NK-92 treated with Interleukin-12 subunit alpha and Interleukin-12 subunit beta, amount 100 ng/mL, for 24 hours (cell line): ENCODE data around the gene PCAT7.
A peak's percentile ranks its signal among the peaks of the same experiment; 100 is the strongest.
"Not testable (repeated sequence)": the region's sequence is repeated elsewhere in the genome, so short reads cannot be mapped to it uniquely, and the experiment has no call there.

ENCODE experiments used
- DNase-seq: peaks from one replicate; lab custom pipeline; 2025; lab: John Stamatoyannopoulos, UW

The PCAT7 gene

GRCh38 chr9:94554439-94555331, at the start of gene PCAT7:
Gene PCAT7 (plus strand): TSS chr9:94555083.
- DNase-seq = peak; percentile 21

GRCh38 chr9:94506370-94506769, 48.5 kb upstream of the PCAT7 start:
- DNase-seq = not testable (repeated sequence)

GRCh38 chr9:94507531-94508258, 47.2 kb upstream of the PCAT7 start:
- DNase-seq = no peak

DNA sequence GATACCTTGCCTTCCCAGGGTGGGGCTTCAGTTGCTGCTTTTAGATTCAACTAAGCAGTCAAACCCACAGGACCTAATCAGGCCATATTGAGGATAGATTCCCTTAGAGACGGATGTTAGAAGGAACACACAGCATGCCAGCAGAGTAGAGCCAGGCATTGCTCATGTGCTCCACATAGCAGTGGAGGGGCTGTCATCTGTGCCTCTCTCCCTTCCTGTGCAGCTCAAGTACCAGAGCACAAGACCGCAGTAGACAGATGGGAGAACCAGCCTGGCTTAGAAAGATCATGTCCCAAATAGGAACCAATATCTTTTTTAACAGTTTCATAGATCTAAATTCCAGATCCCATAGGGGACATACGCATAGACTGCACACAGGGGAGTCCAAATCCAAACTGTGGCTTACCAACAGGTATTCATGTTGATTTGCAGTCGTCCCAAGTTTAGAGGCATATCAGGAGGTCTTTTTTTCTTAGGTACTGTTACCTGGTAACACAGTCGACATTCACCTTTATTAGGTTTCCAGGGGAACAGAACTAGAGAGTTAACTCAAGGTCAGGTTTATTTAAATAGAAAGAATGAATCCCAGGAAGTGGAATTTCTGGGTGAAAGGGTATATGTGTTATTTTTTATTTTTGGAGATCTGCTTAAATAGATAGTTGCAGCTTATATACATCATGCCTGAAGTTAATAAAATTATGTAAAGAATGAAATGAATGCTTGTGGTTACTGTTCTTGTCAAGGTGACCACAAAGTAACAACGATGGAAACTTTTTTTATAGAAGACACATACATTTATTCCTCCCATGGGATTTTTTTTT, 43.5 kb upstream of the PCAT7 start:
- no peak for DNase-seq

GRCh38 chr9:94511955-94512265, 43.0 kb upstream of the PCAT7 start:
- DNase-seq = no peak

DNA sequence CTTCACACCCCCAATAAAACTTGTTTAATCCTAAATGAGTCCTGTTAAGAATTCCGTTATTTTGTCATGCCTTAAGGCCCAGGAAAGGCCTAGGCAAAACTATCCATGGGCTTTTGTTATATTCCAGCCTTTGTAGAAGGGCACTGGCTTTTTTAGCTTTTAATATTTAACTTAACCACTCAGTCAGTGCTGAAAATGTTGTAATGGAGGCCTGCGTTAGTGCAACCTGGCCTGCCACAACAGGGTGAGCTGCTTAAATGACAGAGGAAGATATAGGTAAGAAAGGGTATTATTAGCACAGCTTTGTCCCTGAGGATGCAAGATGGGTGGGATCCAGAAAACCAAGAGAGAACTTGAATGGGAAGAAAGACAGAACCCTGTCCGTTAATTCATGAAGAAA, 40.2 kb upstream of the PCAT7 start:
- DNase-seq = no peak

- DNase-seq = no peak
Observed at GRCh38 chr9:94517254-94517653, 37.6 kb upstream of the PCAT7 start.

- no peak for DNase-seq
Observed at GRCh38 chr9:94525396-94526035, 29.4 kb upstream of the PCAT7 start.

DNA sequence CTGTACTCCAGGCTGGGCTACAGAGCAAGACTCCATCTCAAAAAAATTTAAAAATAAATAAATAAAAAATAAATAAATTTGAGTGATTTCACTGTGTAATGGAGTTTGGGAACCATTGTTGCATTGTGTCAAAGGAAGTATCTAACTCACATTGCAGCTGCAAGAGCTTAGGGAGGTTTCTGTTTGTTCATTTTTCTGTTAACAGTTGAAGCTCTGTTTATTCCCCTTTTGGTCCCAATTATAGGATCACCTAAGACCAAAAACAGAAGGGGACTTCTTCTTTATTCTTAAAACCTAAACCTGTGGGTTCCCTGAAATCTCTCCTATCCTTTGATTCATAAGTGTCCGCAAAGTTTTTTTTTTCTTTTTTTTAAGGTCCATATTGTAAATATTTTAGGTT, 28.6 kb upstream of the PCAT7 start:
- no peak for DNase-seq

GRCh38 chr9:94526951-94527350, 27.9 kb upstream of the PCAT7 start:
- no peak for DNase-seq

- DNase-seq = no peak
Observed at GRCh38 chr9:94528886-94529285, 26.0 kb upstream of the PCAT7 start.

DNA sequence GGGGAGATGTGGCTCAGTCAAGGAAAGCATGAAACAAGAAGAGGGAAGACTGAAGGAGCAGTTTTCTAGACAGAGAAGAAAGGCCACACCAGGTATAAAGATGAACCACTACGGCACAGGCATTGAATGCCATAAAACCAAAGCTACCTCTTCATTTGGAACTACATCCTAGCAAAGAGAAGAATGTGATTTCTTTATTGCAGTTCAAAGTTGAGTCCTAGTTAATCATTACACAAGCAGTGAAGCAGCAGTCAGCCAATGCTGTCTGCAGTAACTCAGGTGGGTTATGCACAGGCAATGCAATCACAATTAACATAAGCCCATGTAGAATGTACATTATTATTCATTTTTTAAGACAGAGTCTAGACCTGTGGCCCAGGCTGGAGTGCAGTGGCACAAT, 21.7 kb upstream of the PCAT7 start:
- DNase-seq = no peak

GRCh38 chr9:94533601-94534000, 21.3 kb upstream of the PCAT7 start:
- no peak for DNase-seq

DNA sequence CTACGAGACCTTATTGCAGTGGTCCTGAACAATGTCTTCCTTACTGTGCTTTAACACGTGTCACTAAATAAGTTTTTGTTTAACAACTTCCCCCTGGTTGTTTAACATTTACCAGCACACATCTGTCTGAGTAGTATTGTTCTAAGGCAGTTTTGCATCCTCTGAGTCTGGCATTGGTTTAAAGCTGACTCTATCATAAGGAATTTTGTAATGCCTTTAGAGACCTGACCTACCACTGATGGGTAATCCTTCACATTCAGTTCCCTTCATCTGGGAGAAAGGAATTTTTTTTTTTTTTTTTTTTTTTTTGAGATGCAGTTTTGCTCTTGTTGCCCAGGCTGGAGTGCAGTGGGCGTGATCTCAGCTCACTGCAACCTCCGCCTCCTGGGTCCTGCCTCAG, 20.0 kb upstream of the PCAT7 start:
- no peak for DNase-seq

DNA sequence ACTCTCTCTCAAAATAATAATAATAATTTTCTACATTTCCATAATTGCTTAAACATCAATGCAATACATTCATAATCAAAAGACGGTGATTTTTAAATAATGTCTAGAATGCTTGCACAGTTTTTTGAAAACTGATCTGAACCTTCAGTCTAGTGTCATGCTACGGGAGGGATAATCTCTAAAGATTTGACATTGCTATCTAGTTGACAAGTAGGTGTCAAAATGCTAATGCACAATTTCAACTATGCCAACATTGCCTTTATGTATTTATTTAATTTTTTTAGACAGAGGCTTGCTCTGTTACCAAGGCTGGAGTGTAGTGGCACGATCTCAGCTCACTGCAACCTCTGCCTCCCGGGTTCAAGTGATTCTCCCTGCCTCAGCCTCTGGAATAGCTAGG, 16.0 kb upstream of the PCAT7 start:
- DNase-seq = no peak

DNA sequence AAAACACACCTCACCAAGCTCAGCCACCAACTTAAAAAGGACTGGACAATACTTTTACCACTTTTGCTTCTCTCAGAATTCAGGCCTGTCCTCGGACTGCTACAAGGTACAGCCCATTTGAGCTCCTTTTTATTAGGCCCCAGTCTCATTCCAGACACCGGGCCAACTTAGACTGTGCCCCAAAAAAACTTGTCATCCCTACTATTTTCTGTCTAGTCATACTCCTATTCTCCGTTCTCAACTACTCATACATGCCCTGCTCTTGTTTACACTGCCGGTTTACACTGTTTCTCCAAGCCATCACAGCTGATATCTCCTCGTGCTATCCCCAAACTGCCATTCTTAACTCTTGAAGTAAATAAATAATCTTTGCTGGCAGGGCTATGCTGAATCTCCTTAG, 10.5 kb upstream of the PCAT7 start:
- DNase-seq = not testable (repeated sequence)

DNA sequence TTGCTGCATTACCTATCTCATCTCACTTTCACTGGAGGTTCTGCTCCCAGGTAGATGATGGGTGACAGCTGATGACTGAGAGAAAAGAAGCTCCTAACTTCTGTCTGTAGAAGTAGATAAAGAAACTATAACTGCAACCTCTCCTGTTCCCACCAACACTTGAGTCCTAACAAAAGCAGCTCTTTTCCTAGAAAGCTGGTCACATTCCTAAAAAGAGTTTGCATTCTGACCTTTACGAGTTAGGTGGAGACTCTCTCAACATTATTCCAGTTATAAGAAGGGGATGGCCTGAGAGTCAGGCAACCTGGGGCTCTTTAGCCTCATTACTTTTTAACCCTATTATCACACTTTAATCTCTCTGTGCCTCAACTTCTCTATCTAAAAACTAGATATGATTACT, 8.9 kb upstream of the PCAT7 start:
- DNase-seq = no peak

DNA sequence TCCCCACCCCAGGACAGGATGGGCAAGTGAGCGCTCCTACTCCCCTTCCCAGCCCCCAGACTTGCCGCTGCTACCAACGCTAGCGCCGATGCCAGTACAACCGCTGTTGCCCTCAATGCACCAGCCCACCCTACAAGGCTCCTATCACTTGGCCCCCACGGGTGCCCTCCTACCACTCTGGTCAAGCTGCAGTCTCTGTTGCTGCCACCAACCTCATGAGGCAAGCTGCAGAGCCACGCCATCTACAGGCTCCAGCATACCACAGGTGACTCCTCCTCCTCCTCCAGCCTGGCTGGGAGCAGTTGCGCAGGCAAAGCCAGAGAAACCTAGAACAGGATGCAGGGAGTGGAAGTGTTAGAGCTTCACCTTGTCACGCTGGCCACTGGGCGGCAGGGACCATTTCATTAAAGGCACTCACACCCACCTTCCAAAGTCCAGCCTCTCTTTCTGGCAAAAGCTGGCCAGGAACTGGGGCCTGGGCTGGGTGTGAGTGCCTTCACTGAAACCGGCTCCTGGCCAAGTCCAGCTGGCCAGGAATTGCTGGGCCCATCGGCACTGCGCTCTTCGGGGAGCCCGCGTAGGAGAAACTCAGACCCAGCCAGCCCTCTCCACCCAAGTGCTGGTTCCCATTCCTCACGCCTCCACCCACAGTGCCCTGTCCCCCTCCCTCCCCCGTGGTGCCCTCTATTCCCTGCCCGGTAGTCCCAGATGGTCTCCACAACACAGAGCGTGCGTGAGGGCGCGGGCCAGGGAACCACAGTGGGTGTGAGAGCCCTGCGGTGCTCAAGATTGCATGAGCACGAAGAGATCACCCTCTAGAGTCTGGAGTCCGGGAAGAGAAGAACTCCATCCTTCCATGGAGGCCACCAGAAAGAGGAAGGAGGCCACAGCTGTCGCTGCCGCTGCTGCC, 1.6 kb upstream of the PCAT7 start:
- no peak for DNase-seq

GRCh38 chr9:94554078-94554438, 825 bp upstream of the PCAT7 start:
- no peak for DNase-seq

DNA sequence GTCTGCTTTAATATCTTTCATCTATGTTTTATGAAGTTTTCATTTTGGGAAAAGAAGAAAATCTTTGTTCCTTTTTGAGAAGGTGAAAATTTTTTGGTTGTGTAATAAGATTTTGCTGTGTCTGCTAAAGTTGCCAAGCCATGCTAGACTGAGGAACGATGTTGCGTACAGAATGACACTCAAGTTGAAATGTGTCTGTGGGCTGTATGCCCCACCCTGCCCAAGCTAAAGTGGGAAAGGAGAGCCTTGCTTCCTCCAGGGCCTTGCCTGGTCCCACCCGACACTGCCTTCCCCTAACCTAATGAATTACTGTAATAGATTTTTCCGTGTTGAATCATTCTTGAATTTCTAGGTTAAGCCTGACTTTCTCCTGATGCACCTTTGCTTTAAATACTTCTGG, 2.5 kb downstream of the PCAT7 start:
- DNase-seq = no peak

DNA sequence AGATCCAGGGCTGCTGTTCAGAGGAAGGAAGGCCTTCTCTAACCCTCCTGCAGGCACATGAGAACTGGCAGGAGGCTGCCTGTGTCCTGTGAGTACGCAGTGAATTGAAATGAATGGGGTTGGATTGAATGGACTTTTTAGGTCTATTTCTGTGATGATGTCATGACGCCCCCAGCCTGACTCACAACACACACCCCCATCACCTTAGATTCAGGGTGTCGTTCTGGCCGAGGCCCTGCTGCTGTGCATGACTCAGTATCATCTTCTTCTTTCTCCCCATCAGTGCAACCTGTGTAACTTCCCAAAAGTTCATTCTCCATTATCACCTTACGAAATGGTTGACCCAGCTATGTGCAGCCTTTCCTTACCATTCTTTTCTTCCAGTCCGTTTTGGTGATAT, 5.4 kb downstream of the PCAT7 start:
- DNase-seq = no peak
